Anterior cingulate cortex (tissue), 58 donors: ENCODE measurements around the gene CORO2A.
A peak's percentile ranks its signal among the peaks of the same experiment; 100 is the strongest.
"Not testable (repeated sequence)": the region's sequence is repeated elsewhere in the genome, so short reads cannot be mapped to it uniquely, and the experiment has no call there.

Source experiments
- DNase-seq, 58 donors: peaks; one replicate each; lab custom pipeline; 2025; lab: John Stamatoyannopoulos, UW

CORO2A gene

GRCh38 chr9:98120476-98120875, 72.0 kb downstream of the CORO2A start:
- no peak for DNase-seq

DNA sequence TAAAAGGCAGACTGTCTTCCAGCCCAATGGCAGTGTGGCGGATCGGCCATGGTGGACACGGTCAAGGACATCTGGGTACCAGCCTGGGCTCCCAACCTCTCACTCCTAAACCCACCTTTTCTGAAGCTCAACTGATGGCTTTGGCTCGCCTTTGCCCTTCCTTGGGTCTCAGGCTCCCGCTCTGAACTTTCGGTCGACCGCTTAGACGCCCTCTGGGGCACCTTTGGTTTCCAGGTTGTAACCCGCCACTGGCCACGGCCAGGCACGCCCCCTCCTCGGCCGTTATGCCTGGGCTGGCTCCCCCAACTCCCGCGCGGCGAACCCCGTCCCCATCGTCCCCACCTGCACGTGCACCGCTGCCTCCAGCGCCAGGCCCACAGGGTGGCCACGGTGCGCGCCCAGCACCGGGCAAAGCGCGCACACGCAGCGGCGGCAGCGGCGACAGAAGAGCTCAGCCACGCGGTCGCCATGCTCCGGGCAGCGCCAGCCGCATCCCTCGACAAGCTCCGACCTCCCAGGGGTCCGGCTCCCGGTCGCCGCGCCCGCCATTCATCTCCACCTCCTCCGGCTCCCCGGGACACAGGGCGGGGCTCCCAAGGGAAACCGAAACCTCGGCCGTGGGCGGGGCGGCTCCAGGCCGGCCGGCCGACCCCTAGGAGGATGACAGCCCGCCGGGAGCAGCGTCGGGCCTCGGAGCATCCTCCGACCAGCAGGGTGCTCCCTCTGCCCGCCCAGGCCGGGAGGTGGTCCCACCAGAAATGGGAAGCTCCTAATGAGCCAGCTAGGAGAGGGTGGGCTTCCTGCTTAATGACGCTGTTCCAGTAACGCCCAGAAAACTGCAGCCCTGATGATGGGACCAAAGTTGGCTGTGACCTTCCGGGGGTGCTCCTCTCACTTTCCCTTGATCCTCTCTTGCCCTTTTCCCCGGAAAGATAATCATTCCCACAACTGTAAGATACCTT, 73.5 kb downstream of the CORO2A start, which contains the start of gene TRIM14:
Gene TRIM14 (minus strand): TSS at position 583 of the 962 bp plus-strand sequence. CDS start 34 bp downstream, at position 549.
- peak in 21 of 58 donors; percentile 7 to 38 (median 24) for DNase-seq

- no peak for DNase-seq
Measured at GRCh38 chr9:98117984-98118639, 74.3 kb downstream of the CORO2A start.

GRCh38 chr9:98117097-98117496, 75.3 kb downstream of the CORO2A start:
- DNase-seq, result not testable (repeated sequence)

DNA sequence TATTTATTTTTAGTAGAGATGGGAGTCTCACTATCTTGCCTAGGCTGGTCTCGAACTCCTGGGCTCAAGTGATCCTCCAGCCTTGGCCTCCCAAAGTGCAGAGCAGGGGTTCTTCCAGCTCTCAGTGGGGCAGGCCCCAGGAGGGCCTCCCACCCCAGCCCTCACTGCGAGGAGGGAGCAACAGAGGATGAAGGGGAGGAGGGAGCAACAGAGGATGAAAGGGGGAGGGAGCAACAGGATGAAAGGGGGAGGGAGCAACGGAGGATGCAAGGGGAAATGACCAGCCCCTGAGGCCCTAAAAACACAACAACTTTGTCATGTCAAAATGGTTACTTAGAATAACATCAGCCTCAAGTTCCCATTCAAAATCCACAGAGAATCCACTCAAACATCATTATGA, 83.4 kb downstream of the CORO2A start:
- DNase-seq, result no peak

GRCh38 chr9:98108531-98109031, 83.9 kb downstream of the CORO2A start:
- DNase-seq, result no peak

GRCh38 chr9:98107926-98108325, 84.5 kb downstream of the CORO2A start:
- no peak for DNase-seq

- DNase-seq, result no peak
Measured at GRCh38 chr9:98105006-98105405, 87.4 kb downstream of the CORO2A start.

DNA sequence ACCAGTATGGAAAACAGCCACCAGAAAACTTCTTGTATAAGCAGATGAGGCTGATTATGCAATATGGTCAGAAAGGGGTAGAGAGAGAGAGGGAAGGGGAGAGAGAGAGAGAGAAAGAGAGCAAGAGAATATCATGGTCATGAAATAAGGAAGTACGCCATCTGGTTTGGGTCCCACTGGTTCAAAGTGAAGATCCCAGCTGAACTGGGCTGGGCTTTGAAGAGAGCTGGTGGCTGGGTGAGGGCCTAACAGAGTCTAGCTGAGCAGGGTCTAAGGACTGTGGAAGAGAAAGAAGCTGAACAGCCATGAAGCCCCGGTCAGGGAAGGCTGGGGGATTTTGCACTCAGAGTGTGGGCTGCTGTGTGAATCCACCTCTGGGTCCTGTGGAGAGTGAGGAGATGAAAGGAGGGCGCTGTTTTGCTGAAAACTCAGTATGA, 88.0 kb downstream of the CORO2A start:
- no peak for DNase-seq

DNA sequence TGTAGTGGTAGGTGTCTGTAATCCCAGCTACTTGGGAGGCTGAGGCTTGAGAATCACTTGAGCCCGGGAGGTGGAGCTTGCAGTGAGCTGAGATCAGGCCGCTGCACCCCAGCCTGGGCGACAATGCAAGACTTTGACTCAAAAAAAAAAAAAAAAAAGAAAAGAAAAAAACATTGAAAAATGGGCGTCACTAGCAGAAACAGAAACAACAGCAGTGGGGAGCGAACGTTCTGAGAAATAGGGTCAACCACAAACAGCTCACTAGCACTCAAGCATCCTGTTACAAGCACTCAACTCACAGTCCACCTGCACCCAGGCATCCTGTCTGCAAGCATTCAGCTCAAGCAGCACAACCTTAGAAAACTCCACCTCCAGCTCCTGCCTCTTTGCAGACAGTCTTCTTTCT, 90.6 kb downstream of the CORO2A start:
- no peak for DNase-seq

DNA sequence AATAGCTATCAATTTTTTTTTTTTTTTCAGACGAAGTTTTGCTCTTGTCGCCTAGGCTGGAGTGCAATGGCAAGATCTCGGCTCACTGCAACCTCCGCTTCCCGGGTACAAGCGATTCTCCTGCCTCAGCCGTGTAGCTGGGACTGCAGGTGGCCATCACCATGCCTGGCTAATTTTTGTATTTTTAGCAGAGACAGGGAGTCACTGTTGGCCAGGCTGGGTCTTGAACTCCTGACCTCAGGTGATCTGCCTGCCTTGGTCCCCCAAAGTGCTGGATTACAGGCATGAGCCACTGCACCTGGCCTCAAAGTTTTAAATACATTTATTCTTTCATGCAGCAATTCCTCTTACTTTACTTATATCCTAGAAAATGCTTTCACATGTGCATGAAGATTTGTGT, 91.0 kb downstream of the CORO2A start:
- DNase-seq, result no peak

- DNase-seq, result no peak
Measured at GRCh38 chr9:98100456-98100855, 92.0 kb downstream of the CORO2A start.

DNA sequence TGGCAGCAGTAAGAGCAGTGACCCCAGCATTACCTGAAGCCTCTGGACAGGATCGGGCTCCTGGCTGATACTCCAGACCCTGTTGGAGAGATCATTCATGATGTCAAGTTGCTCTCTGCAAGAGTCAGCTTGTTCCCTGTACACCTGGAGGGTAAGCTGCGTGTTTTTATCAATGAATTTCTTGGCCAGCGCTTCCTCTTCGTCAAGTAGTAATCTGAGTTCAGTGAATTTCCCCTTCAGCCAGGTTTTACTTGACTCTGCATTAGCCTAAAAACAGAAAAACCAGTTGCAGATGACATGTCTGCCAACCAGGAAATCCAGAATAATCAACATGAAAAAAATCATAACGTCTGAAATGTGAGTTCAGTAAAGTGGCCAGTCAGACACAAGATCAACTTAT, 92.5 kb downstream of the CORO2A start:
- no peak for DNase-seq

GRCh38 chr9:98099346-98099745, 93.1 kb downstream of the CORO2A start:
- no peak for DNase-seq

GRCh38 chr9:98097836-98098235, 94.6 kb downstream of the CORO2A start:
- DNase-seq, result no peak

GRCh38 chr9:98096091-98096490, 96.3 kb downstream of the CORO2A start:
- no peak for DNase-seq

DNA sequence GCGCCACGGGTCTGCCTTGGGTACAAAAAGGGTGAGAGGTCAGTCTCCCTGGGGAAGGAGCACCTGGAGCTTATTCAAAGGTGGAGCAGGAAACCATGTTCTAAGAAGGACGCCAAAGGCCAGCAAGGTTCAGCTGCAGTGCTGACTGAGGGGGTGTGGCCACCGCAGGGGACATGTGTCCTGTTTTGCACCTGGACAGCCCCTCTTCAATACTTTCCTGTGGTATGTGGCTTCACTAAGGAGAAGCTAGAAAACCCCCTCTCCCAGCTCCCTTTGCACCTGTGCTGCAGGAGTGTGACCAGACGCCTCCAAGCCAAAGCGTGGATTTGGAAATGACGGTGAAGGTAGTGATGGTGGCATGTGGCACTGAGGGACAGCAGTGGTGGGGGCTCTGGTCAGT, 97.0 kb downstream of the CORO2A start:
- no peak for DNase-seq

DNA sequence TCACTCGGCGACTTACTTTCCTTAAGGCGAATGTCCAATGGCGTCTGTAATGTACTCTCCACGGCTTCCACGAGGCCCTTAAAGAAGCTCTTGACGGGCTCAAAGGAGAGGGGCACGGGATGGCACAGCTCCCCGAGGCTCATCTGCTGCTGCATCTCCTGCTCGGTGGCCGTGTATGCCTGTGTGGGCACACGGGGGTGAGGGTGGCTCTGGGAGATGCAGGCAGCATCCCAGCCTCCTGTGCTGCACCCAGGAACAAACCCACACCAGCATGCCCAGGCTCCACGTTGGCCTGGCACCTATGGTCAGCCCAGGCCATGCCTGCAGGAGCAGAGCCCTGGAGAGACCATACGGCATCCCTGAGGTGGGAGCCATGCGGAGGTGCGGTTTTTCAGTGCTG, 97.6 kb downstream of the CORO2A start:
- no peak for DNase-seq

GRCh38 chr9:98094316-98094715, 98.1 kb downstream of the CORO2A start:
- no peak for DNase-seq

DNA sequence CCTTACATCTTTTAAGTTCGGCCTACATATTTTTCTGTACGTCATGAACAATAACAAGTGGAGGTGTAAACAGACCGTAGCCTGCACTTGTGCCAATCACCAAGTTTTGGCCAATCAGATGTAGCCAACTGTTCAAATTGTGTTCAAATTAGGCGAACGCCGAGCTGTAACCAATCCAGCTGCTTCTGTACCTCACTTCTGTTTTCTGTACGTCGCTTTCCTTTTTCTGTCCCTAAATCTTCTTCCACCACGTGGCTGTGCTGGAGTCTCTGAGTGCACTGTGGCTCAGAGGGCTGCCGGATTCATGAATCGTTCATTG, 99.9 kb downstream of the CORO2A start:
- DNase-seq, result peak in 1 of 58 donors; percentile 13
